ENCODE data around the gene MAJIN. TPM values are rescaled to one million over a fixed set of nuclear protein-coding genes. Genes with fewer than 3 reads are reported as not detected.

Gene MAJIN
- total RNA-seq, 1 experiment from 2014 or later: not detected

GRCh38 chr11:64896448-64897022, 75.4 kb downstream of the MAJIN start:
- Histone ChIP-seq H3K27ac (ENCODE audit: low read depth, low read length, poor library complexity, severe bottlenecking) (no peak overlapping the region), H3K4me1 (ENCODE audit: insufficient read depth, low read length, poor library complexity, severe bottlenecking) (no peaks in the 10 kb centered on the region), H3K27me3 (replicated peaks; ENCODE audit: insufficient read depth, low read depth, low read length, poor library complexity) (no peaks in the 10 kb centered on the region), H3K4me3 (ENCODE audit: low read depth, low read length, poor library complexity, severe bottlenecking) (no peak overlapping the region), H3K36me3 (ENCODE audit: insufficient read depth, low read length, poor library complexity, severe bottlenecking) (no peaks in the 10 kb centered on the region), H3K9me3 (ENCODE audit: low read depth, low read length, poor library complexity, severe bottlenecking) (no peaks in the 10 kb centered on the region)
- BruUV-seq (replicated peaks): no TSS peak
- ChIA-PET CTCF (no interaction called here), POLR2A (ENCODE audit: low non-redundant PET) (no interaction called here)
- intact Hi-C loops (cut with micrococcal nuclease; ENCODE audit: unreplicated experiment): no loop called here
- no peak for DNase-seq (ENCODE audit: low spot score)
- no peak for TF ChIP-seq EZH2 (IDR thresholded peaks at IDR 0.05; ENCODE audit: borderline replicate concordance, low read depth, low read length, poor library complexity, severe bottlenecking)
- TF ChIP-seq, protein P1, sequence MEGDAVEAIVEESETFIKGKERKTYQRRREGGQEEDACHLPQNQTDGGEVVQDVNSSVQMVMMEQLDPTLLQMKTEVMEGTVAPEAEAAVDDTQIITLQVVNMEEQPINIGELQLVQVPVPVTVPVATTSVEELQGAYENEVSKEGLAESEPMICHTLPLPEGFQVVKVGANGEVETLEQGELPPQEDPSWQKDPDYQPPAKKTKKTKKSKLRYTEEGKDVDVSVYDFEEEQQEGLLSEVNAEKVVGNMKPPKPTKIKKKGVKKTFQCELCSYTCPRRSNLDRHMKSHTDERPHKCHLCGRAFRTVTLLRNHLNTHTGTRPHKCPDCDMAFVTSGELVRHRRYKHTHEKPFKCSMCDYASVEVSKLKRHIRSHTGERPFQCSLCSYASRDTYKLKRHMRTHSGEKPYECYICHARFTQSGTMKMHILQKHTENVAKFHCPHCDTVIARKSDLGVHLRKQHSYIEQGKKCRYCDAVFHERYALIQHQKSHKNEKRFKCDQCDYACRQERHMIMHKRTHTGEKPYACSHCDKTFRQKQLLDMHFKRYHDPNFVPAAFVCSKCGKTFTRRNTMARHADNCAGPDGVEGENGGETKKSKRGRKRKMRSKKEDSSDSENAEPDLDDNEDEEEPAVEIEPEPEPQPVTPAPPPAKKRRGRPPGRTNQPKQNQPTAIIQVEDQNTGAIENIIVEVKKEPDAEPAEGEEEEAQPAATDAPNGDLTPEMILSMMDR (conservative IDR thresholded peaks at IDR 0.05; ENCODE audit: low read depth, low read length): no peak

DNA sequence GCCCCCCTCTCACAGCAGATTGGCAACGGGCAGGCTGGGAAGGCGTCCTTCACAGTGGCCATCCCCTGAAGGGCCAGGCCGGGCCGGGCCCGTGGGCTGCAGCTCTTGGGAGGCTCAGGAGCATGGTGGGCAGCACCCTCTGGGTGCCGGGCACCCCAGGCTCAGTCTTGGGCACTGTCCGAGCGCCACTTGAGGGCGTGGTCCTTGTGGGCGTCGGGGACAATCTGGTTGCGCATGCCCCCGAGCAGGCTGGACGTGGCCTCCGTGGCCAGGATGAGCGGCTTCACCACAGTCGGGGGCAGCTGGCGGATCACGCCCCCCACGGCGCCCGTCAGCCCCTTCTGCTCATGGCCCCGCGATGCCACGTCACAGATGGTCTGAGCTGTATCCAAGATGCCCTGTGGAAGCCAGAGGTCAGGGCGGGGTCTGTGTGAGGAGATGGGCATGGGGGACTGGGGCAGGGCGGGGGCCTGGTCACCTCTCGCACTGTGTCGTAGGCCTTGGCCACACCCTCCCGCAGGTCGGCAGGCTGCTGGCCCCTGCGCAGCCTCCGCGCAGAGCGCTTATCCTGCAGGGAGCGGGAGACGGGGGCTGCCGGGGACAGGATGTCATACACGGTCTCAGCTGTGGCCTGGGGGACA, 77.0 kb downstream of the MAJIN start:
- Histone ChIP-seq H3K27ac (ENCODE audit: low read depth, low read length, poor library complexity, severe bottlenecking) (no peak overlapping the region), H3K27me3 (replicated peaks; ENCODE audit: insufficient read depth, low read depth, low read length, poor library complexity) (no peaks in the 10 kb centered on the region), H3K9me3 (ENCODE audit: low read depth, low read length, poor library complexity, severe bottlenecking) (no peaks in the 10 kb centered on the region), H3K36me3 (ENCODE audit: insufficient read depth, low read length, poor library complexity, severe bottlenecking) (no peaks in the 10 kb centered on the region), H3K4me1 (ENCODE audit: insufficient read depth, low read length, poor library complexity, severe bottlenecking) (no peaks in the 10 kb centered on the region), H3K4me3 (ENCODE audit: low read depth, low read length, poor library complexity, severe bottlenecking) (no peak overlapping the region)
- no peak for DNase-seq (ENCODE audit: low spot score)
- ChIA-PET CTCF (no interaction called here), POLR2A (ENCODE audit: low non-redundant PET) (no interaction called here)
- intact Hi-C loops (cut with micrococcal nuclease; ENCODE audit: unreplicated experiment): loop anchor here (1.0 kb wide), 1 partner anchor 48 kb away; no protein-coding TSS in a partner anchor
- no TSS peak for BruUV-seq (replicated peaks)
- TF ChIP-seq, protein P1 (conservative IDR thresholded peaks at IDR 0.05; ENCODE audit: low read depth, low read length): no peak
- no peak for TF ChIP-seq EZH2 (IDR thresholded peaks at IDR 0.05; ENCODE audit: borderline replicate concordance, low read depth, low read length, poor library complexity, severe bottlenecking)

DNA sequence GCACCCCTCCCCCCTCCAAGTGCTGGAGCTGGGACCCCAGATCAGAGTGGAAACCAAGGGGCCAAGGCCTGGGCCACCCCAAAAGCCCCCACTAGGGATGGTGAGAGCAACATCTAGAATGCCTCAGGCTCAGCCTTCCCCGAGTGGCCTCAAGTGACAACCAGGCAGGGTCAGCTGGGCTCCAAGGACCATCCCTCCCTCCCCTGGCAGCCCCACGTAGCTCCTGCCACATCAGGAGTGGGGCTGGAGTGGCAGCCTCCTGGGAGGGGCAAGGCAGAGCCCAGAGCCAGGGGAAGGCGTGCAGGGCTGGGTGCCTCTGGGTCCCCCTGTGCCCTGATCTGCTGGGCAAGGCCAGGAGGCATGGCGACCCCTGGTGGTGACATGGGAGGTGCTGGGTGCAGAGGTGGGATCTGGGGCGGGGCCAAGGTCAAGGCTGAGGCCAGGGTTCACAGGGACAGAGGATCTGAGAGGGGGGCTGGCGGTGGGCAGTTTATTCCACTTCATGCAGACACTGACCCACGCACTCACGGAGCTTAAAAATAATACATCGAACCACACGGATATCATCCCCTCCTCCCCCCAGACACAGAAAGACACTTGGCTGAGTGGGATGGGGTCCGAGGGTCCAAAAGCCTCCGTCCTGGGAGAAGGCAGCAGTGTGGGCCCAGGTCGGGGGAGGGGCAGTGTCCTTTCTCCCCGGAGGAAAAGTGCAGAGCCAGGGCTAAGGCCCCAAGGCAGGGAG, 77.7 kb downstream of the MAJIN start:
- no peaks in the 10 kb centered on the region for H3K36me3 ChIP-seq (ENCODE audit: insufficient read depth, low read length, poor library complexity, severe bottlenecking)
- H3K4me3 ChIP-seq (ENCODE audit: low read depth, low read length, poor library complexity, severe bottlenecking): no peak overlapping the region
- ChIA-PET CTCF (no interaction called here), POLR2A (ENCODE audit: low non-redundant PET) (no interaction called here)
- no peaks in the 10 kb centered on the region for H3K9me3 ChIP-seq (ENCODE audit: low read depth, low read length, poor library complexity, severe bottlenecking)
- TF ChIP-seq, protein P1 (conservative IDR thresholded peaks at IDR 0.05; ENCODE audit: low read depth, low read length): peak; percentile 93
- no peak for TF ChIP-seq EZH2 (IDR thresholded peaks at IDR 0.05; ENCODE audit: borderline replicate concordance, low read depth, low read length, poor library complexity, severe bottlenecking)
- intact Hi-C loops (cut with micrococcal nuclease; ENCODE audit: unreplicated experiment): loop anchor here (1.0 kb wide), 1 partner anchor 47 kb away; no protein-coding TSS in a partner anchor
- no peaks in the 10 kb centered on the region for H3K4me1 ChIP-seq (ENCODE audit: insufficient read depth, low read length, poor library complexity, severe bottlenecking)
- H3K27me3 ChIP-seq (replicated peaks; ENCODE audit: insufficient read depth, low read depth, low read length, poor library complexity): no peaks in the 10 kb centered on the region
- peak; percentile 72 for DNase-seq (ENCODE audit: low spot score)
- H3K27ac ChIP-seq (ENCODE audit: low read depth, low read length, poor library complexity, severe bottlenecking): no peak overlapping the region
- no TSS peak for BruUV-seq (replicated peaks)
